SIG-M5 treated with dmso at 0.1 percent for 504 hours (cell line): ENCODE results near the gene ACTN1.

Experiments
- DNase-seq: peaks from one replicate; lab custom pipeline; 2025; ENCODE audit not compliant: unreplicated experiment; lab: John Stamatoyannopoulos, UW

The ACTN1 gene

DNA sequence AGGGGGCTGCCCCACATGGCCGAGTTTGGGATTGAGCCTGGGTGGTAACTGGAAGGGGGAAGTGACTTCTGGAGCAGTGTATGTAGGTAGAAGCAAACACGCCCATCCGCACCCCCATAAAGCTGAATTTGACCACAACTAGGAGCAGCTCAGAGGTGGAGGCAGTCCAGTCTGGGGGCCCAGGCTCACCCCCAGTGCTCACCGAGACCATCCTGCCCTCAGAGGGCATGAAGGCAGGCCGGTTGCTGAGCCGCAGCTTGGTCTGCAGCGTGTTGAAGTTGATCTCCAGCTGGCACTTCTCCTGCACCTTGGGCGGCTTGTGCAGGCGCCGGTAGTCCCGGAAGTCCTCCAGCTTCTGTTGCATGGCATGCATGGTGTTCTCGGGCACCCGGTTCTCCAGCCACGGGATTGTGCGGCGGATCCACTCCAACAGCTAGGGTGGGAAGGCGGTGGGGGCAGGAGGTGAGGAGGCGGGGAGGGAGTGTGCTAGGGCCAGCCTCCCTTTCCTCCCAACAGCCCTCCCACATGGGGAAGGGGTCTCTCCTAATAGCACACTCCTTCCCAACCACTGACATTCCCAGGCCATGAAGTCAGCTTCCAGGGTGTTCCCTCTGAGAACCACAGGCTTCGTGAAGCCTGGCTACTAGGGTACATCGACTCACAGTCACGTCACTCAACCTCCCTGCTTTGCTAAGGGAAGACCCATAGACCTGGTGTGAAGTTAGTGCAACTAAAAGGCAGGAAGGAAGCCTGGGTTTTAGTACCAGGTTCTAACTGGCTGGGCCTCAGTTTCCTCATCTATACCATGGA is 87.0 kb downstream of the ACTN1 start:
- DNase-seq: no peak

DNA sequence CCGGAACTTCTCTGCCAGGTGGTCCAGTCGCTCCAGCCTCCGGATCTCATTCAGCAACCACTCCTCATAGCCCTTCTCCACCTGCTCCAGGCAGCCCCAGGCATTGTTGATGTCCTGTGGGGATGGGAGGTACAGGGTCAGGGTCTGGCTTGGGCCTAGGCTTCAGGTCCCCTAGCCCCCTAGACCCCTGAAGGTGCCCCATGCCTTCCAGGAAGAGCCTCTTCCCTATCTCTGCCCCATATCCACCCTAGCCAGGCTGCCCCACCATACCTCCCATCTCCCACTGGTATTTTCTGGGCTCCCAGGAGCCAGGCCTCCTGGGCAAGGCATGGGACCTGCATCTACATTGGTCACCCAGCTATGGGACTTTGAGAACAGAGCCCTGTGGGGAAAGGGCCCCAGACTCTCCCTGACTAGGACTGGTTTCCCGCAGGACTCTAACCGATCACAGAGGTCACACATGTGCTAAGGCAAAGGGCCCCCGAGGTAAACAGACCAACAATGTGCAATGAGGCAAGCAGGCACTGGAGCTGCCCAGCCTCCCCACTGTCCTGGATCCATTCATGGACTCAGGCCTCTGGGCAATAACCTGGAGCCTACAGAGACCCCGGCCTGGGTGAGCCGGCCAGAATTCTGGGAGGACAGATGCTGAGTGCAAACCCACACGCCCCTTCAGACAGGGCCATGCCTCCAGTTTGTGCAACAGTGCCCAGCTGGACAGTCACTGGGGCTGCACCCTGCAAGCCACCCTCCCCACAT is 88.8 kb downstream of the ACTN1 start:
- no peak for DNase-seq

DNA sequence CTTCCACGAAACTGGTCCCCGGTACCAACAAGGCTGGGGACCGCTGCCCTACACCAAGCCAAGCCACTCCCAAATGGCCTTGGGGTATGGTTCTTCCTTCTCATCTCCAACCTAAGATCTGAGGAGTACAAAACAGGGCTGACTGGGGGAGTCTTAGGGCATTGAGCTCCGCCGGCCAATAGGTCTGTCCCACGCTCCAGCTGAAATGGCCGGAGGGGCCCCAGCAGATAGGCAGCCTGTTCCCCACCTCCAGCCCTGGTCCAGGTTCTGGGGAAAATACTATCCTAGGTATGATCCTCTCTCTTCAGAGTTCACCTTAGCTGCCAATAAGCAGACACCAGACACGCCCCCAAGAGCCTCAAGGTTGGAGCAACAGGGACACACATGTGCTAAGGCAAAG is 90.2 kb downstream of the ACTN1 start:
- DNase-seq: no peak

DNA sequence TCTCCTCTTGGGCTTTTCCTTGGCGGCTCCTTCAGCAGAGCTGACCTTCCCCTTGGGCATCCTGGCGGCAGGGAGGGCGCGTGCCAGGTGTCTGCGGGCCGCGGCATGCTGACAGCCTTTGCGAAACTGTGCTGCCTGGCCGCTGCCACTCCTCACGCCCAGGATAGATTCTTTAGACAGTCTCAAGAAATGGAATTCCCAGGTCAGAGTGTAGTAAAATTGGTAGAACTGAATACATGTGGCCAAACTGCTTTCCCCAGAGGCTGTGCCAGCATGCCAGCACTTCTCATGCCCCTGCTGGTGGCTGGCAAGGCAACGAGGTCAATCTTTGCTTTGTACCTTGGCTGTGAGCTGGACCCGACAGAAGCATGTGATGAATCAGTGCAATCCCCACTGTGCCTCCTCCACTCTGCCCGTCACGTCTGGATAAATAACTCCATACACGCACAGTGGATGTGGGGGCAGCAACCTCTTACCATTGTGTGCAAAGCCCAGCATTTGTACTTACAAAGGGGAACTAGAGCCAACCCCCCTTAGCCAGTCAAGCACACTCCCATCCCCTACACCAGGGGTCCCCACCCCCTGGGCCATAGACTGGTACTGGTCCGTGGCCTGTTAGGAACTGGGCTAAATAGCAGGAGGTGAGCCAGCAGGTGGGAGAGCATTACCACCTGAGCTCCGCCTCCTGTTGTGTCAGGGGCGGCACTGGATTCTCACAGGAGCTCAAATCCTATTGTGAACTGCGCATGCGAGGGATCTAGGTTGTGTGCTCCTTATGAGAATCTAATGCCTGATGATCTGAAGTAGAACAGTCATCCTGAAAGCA is 90.9 kb downstream of the ACTN1 start:
- no peak for DNase-seq

DNA sequence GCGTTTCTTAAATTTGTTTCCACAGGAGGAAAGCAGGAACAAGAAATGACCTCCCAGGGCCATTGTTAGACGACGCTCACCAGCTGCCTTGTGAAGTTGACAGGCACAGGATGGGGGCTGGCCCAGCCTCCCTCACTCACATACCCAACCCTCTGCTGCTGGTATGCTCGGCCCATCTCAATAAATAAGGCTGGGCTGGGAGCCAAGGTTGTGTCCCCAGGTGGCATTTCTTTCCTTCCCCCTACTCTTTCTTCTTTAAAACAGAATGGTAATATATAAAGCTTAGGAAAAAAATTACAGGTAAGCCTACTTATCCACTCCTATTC is 93.0 kb downstream of the ACTN1 start:
- DNase-seq: no peak

DNA sequence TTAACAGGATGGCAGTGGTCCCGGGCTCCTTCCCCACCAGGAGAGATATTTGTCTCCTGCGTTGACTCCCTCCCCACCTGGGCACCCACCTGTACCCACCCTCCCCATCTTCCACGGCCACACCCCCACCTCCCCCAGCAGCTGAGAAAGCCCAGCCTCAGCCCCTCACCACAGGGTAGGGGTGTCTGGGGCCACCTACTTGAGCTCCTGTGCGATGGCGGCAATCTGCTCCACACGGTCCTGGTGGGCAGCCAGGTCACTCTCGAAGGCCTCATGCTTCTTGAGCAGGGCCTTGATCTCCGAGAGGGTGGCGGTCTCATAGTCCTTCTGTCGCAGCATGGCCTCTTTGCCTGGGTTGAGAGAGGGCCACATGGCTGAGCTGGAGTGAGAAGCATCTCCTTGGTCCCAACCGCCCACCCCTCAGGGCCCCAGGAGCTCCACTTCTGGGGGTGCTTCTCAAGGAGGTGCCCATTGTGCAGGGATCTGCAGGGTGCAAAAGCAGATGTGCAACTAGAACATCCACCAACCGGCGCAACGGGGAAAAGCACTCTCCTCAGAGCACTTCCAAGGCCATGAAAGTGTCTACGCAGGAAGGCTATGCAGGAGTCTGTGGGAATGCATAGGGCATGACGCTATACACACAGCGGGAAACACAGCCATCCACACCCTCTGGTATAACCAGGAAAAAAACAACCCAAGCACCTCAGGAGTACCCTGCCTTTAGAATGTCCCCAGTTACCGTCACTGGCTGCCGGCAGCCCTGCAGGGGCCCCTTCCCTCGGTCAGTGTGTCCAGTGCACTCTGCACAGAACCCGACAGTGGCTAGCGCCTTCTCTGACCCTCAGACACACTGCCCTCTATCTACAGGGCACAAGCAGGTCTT is 93.6 kb downstream of the ACTN1 start:
- DNase-seq: no peak

DNA sequence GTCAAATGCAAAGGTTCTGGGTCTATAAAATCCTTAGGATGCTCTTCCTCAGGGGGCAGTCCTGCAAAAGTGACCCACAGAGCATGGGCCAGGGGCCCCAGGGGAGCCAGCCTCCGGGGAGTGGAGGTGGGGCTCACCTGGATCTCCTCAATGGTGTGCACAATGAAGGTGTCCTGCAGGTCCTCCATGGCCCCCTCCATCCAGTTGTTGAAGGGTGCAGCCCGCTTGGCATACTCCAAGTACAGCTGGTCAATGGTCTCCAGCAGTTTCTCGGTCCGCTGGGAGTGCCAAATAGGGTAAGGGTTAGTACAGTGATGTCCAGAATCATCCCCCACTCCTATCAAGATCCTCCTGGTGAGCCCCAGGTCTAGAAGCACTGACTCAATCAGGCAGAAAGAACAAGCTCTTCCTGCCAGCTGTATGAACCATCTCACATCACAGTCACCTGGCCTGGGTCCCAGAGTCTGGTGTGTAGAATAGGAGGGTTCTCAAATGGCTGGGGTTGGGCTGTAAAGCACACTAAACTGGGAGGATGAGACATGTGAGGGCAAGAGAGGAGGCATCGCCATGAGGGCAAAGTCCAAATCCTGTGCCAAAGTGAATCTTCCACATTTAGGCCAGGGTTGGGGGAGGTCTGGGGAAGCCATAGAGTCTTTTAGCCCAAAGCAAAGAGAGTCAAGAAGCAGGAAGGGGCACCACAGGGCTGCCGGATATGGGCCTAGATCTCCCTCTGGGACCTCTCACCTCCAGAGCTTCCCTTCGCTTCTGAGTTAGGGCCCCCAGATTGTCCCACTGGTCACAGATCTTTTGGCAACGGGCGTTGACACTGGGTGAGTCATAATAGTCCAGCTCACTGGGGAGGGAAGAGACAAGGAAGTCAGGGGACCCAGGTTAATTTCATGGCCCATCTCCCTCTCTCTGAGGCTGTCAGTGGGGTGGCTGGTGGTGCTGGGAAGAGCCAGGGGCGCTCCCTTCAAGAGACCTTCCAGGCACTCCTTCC is 94.8 kb downstream of the ACTN1 start:
- no peak for DNase-seq

DNA sequence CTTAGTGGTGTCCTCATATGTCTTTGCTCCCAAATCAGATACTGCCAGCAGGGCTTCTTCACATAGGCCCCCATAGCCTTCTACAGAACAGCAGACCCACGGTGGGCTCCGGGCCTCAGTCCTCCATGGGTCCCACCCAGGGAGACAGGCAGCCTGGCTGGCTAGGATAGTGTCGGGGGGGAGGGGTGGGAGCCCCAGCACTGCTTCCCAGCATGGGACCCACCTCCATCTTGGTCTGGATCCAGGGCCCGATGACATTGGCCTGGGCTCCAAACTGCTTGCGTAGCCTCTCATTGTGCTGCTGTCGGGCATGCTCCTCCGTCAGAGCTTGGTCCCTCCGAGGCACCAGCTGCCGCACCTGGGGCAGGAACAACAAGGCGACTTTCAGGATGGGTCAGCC is 96.9 kb downstream of the ACTN1 start:
- no peak for DNase-seq

DNA sequence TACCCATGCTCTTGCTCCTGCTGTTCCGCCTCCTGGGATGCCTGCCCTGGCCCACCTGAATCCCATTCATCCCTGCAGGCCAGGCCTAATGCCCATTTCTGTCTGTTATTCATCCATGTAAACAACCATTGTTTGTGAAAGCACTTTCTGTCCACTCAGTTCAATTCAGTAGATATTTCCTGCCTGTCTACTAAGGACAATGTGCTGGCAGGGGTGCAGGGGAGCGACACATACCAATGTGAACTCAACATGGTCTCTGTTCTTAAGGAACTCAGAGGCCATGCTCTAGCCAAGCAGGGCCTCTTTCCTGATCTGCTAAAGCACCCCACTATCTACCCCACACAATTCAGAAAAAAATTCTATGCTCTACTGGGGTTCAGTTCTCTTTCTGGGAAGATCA is 97.7 kb downstream of the ACTN1 start:
- no peak for DNase-seq

DNA sequence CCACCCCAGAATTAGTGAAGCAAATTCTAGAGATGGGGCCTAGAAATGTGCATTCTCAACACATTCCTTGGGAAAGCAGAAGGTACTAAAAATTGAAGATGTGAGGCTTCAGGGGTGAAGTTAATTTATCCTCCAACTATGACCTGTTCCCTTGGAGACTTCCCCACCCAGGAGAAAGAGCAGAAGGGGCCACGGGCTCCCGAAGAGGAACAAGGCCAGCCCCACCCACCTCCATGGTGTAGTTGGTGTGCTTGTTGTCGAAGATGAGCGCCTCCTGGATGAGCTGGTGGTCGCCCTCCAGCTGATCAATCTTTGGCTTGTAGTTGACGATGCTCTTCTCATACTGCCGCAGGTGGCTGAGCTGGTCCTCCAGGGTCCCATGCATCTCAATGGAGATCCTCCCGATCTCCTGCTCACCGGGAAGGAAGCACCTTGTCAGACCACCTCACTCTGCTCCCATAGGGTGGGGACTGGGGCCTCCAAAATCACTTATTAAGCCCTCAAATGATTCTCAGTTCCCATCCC is 98.5 kb downstream of the ACTN1 start:
- no peak for DNase-seq

DNA sequence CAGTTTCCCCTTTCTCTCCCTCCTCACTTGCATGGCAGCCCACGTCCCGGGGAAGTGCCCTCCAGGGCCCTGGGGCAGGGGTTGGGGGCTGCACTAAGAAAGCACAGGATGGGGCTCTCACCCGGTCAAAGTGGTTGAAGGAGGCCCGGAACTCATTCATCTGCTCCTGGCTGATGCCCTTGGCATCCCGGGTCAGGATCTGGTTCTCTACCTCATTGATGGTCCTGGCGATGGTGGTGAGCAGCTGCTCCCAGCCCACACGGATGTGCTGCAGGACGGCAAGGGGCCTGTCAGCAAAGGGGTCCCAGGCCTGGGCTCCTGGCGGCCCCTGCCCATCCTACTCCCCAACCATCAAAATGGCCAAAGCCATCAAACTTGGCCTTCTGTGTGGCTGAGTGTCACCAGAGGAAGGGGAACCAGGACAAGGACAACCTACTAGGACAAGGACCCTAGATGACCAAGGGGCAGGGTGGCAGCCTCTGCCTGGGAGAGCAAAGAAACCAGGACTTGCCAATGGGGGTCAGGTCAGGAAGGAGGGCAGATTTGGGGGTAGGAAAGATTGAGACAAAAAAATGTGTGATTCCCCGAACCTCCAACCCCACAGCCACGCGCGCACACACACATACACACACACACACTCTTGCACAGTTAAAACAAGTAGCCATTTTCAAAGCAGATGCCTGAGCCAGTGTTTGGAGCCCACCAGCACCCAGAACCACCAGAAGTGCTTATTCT is 99.1 kb downstream of the ACTN1 start:
- no peak for DNase-seq

DNA sequence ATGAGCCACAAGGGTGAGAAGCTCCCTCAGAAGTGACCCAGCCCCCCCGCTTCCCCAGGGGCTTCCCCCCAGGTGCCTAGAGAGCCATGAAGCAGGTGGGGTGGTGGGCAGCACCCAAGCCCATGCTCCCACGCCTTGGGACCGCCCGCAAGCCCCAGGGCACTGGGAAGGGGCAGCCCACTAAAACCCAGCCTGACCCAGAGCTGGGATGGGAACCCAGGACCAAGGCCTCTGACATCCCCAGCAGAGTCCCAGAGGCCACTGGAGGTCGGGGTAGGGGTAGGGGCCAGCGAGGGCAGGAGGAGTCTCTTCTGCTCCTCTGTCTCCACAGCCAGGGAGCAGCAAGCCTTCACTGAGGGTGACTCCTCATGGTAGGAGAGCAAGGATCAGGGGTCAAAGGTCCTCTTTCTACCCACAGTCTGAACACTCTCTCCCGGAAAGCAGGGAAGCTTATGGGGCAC is 99.8 kb downstream of the ACTN1 start:
- no peak for DNase-seq

DNA sequence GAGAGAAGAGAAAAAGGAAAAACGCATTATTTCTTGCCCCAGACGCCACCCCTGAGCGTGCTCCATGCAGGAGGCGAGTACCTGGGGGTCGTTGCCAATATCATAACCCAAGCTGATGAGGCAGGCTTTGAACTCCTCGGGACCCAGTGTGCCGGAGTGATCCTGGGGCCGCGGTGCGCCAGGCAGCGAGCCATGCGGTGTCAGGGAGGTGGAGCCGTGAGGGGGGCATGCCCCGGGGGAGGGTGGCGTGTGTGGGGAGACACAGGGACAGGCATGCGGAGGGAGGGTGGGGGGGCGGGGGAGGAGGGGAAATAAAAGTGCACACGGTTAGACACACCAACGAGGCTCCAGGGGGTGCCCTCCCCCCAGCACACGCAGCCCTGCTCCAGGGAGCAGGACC is 100.2 kb downstream of the ACTN1 start:
- no peak for DNase-seq

DNA sequence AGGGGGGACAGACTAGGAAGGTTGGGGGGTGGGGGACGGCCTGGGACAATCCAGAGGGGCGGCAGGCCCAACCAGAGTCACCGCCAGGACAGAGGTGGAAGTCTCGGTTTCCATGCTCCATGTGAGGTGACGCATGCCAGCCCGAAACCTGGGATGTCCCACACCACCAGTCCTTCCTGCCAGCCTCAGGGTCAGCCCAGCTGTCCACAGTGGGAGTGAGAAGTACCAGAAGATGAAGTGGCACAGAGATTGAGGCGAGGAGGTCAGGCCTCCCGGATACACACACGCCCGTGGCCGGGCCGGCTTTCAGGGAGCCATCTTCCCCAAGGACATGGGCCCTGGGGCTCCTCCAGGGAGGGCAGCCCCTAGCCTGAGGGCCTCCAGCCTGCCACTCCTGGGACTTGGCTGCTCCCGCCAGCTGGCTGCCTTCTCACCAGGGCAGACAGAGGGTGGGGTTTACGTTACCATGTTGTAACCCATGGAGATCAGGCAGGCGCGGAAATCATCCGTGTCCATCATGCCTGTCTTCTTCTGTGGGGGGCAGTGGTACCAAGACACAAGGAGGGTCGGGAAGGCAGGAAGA is 101.0 kb downstream of the ACTN1 start:
- no peak for DNase-seq

DNA sequence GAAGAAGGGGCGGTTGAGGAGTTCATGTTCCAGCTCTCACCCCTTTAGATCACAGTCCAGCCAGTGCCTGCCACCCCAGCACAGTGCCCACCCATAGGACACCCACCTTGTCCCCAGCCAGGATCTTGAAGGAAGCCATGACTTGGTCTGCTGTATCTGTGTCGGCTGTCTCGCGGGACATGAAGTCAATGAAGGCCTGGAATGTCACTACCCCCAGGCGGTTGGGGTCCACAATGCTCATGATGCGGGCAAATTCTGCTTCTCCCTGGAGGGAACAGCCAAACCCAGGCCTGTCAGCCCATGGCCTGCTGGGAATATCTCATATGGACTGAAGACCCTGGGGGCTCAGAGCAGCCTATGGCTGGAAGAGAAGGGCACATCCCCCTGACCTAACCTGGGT is 102.1 kb downstream of the ACTN1 start:
- no peak for DNase-seq

DNA sequence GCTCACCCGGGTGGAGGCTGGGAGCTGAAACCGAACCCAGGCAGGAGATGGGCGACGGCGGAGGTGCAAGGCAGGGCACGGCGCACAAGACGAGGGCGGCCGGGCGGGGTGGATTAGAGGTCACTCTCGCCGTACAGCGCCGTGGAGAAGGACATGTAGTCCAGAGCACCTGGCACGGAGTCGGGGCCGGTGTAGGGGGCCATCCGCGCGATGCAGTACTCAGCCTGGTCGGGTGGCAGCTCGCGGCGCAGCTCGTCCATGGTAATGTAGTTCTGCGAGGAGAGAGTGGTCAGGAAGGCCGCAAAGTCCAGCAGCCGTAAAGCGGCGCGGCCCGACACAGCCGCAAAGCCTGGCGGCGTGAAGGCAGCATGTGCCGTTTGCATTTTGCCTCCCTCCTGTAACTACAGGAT is 104.4 kb downstream of the ACTN1 start:
- DNase-seq: no peak

DNA sequence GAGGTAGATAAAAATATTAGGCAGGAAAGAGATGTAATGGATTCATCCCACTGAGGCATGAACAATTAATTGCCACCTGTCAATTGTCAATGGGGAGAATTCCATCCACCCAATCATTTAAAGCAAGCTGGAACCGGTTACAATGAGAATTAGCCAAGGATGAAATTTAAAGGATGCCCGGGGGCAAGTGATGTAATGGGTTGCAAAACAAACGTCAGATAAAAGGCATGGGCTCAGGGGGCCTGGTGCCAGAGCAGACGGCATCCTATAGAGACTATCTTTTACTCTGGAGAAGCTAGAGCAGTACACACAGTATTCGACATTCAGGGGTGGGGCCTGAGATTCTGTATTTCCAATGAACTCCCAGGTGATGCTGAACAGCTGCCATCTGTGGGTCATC is 105.7 kb downstream of the ACTN1 start:
- DNase-seq: no peak

DNA sequence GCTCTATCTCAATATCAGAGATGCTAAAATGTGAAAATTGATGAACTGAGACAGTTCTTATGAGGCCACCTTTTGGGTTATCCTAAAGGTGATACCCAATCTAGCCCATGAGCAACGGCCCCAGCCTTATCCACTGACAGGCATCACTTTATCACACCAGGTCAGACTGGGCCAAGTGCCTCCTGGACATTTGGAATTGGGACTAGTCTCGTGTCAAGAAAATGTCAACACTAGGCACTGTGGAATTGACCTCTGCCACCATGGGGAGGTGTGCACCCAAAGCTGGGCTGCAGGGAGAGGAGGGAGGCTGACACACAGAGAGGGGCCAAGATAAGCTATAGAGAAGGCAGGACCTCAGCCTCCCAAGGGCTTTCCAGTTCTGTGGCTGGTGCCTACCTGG is 107.7 kb downstream of the ACTN1 start:
- DNase-seq: no peak
